ENCODE results near the gene ARID1A.

Gene ARID1A

DNA sequence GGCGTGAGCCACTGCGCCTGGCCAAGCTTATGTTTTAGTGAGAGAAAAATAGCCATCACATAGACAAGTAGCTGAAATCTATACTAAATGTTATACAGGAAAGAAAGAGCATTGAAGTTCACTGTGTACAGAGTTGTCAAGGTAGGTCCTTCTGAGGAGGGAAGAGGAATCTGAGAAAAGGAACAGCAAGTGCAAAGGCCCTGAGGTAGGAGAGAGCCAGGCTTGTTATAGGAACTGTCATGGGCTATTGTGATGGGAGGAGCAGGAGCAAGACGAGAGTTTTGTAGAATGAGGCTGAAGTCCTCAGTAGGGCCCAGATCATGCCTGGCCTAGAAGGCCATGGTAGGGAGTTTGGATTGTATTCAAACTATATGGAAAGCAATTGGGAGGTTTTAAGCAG lies 135.2 kb downstream of the ARID1A start:
- no peak for DNase-seq
